Keratinocyte (primary cell): ENCODE measurements around the gene SELENOS. TPM values are rescaled to one million over a fixed set of nuclear protein-coding genes. Genes with fewer than 3 reads are reported as not detected.

Source experiments
- DNase-seq: peaks from one replicate; pipeline ENCODE4 v3.0.0-alpha.2; 2011; ENCODE audit warnings: low read depth, missing footprints, low spot score
- FAIRE-seq: peaks from 2 replicates; lab custom pipeline; 2011; peaks lifted over from hg19 to GRCh38; lab: Jason Lieb, UNC
- H2AFZ ChIP-seq: 2 replicates; pipeline ENCODE4 v1.6.0; 2012; ENCODE audit warnings: low read length, control low read depth, inconsistent platforms; ENCODE audit not compliant: control insufficient read depth
- H3K27ac ChIP-seq: 2 replicates; pipeline ENCODE4 v1.5.1; 2011; ENCODE audit warnings: low read length; ENCODE audit not compliant: control insufficient read depth, insufficient read depth
- H3K27me3 ChIP-seq: 3 replicates; pipeline ENCODE4 v1.6.0; 2011; ENCODE audit warnings: low read length; ENCODE audit not compliant: control insufficient read depth, insufficient read depth; ENCODE audit errors: extremely low read depth
- H3K36me3 ChIP-seq, 2 experiments: 2 replicates in 1 of 2; 3 replicates in 1 of 2; pipeline ENCODE4 v1.5.1; 2011; ENCODE audit warnings: low read length in 2 of 2, mild to moderate bottlenecking in 1 of 2; ENCODE audit not compliant: control insufficient read depth in 2 of 2, insufficient read depth in 2 of 2; ENCODE audit errors: extremely low read depth in 1 of 2
- H3K4me1 ChIP-seq: 3 replicates; pipeline ENCODE4 v1.5.1; 2011; ENCODE audit warnings: low read length; ENCODE audit not compliant: control insufficient read depth, insufficient read depth; ENCODE audit errors: extremely low read depth
- H3K4me2 ChIP-seq: 3 replicates; pipeline ENCODE4 v1.6.0; 2011; ENCODE audit warnings: low read depth, low read length; ENCODE audit not compliant: control insufficient read depth, insufficient read depth; ENCODE audit errors: extremely low read depth
- H3K4me3 ChIP-seq, 3 experiments: fragments of 200-600 bp in 1 of 3; sonication (generic) in 1 of 3; 2 replicates in 2 of 3; 3 replicates in 1 of 3; pipeline ENCODE4 v1.5.1; 2011 to 2016; ENCODE audit warnings: low read length in 3 of 3, mild to moderate bottlenecking in 3 of 3, control low read depth in 2 of 3, inconsistent platforms in 1 of 3, low read depth in 1 of 3, mixed read lengths in 1 of 3, mixed run types in 1 of 3, moderate library complexity in 1 of 3; ENCODE audit not compliant: control insufficient read depth in 2 of 3, insufficient read depth in 2 of 3; ENCODE audit errors: extremely low read depth in 1 of 3
- H3K79me2 ChIP-seq: 2 replicates; pipeline ENCODE4 v1.6.0; 2012; ENCODE audit warnings: low read length; ENCODE audit not compliant: control insufficient read depth, insufficient read depth
- H3K9ac ChIP-seq: 3 replicates; pipeline ENCODE4 v1.6.0; 2011; ENCODE audit warnings: low read length; ENCODE audit not compliant: control insufficient read depth, insufficient read depth; ENCODE audit errors: extremely low read depth
- H3K9me1 ChIP-seq: 3 replicates; pipeline ENCODE4 v1.6.0; 2011; ENCODE audit warnings: low read length; ENCODE audit not compliant: control insufficient read depth, insufficient read depth; ENCODE audit errors: extremely low read depth
- H3K9me3 ChIP-seq: 2 replicates; pipeline ENCODE4 v1.5.1; 2012; ENCODE audit warnings: low read depth, low read length; ENCODE audit not compliant: control insufficient read depth
- H4K20me1 ChIP-seq: 3 replicates; pipeline ENCODE4 v1.6.0; 2011; ENCODE audit warnings: low read length; ENCODE audit not compliant: control insufficient read depth, insufficient read depth; ENCODE audit errors: extremely low read depth
- EZH2 ChIP-seq: IDR thresholded peaks from one replicate; pipeline ENCODE4 v1.6.1; 2012; ENCODE audit warnings: inconsistent platforms, mild to moderate bottlenecking, low read length, moderate library complexity
- dilution Hi-C: fragments of 300-500 bp; cut with MboI; formaldehyde crosslinking; loops from one replicate; pipeline ENCODE4 v1.7.0; 2020; ENCODE audit warnings: low sequenced_read_pairs; ENCODE audit not compliant: extremely low pct_ligation_motif_present
- polyA plus RNA-seq, 5 experiments: library from polyadenylated mRNA; depleted of rRNA in 3 of 5; stranded (reverse) in 3 of 5; stranded (forward) in 1 of 5; unstranded in 1 of 5; fragments of >200 nt; gene quantifications; 1 replicate in 1 of 5; 2 replicates in 3 of 5; 3 replicates in 1 of 5; pipeline versions ENCODE4 v1.2.1 to v1.2.3, GENCODE V29; 2011 to 2012; ENCODE audit warnings: missing spikeins in 2 of 5, low read depth in 1 of 5, low replicate concordance in 1 of 5
- TF ChIP-seq, protein P1 (sequence below), 3 experiments: IDR thresholded peaks in 1 of 3; conservative IDR thresholded peaks in 1 of 3; optimal IDR thresholded peaks in 1 of 3; 2 replicates in 2 of 3; 3 replicates in 1 of 3; pipeline versions ENCODE3 to v1.5.1; 2011; ENCODE audit warnings: low read length in 3 of 3, mild to moderate bottlenecking in 3 of 3, moderate library complexity in 2 of 3, control low read depth in 1 of 3, inconsistent platforms in 1 of 3; ENCODE audit not compliant: insufficient read depth in 2 of 3; ENCODE audit errors: extremely low read depth in 1 of 3

SELENOS gene
- polyA plus RNA-seq, 1 donor (not counting 4 experiments of a cell fraction or from before 2014, with no cell fraction given) = 82.2 TPM

DNA sequence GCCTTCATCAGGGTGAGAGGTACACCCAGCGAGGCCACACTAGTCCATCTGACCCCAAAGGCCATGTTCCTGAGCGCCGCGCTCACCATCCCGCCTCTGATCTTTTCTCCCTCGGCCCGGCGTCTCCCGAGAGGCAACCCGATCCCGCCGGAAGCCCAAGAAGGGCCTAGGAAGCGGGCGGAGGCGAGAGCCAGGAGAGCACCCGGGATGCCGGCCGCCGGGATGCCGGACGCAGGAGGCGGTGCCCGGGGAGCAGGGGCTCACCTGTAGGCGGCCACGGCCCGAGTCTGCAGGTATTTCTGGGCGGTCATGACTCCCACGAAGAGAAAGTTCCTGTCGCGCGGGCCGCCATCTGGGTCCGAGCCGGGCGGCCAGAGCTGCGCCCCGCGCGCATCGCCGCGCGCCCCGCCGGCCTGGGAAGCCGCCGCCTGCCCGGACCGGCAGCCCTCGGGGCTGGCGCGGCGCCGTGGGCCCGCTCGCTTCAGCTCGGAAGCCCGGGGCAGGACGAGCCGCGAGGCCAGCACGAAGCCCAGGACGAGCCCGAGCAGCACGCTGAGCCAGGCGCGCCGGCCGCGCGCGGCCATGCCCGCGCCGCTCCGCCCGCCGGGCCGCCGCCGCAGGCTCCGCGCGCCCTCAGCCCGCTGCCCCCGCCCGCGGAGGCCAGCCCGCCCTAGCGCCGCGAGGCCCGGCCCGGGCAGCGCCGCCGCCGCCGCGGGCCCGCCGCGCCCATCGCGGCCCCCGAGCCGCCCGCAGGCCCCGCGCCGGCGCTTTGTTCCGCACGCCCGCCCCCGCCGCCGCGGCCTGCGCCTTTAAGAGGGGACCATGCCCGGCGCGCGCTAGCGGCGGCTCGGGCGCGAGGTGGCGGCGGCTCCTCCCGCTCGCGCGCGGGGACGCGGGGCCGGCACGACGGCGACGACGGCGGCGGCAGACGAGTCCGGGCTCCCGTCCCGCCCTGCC is 26.1 kb downstream of the SELENOS start:
- dilution Hi-C loops = no loop called here
- Histone ChIP-seq H3K36me3 (peaks cover 0 to 7% of the 10 kb centered on the region in 2 experiments), H3K9me1 (no peaks in the 10 kb centered on the region), H3K4me1 (peaks cover 28% of the 10 kb centered on the region), H2AFZ (no peak overlapping the region), H3K4me2 (peak overlapping the region; percentile 98), H3K4me3 (peak overlapping the region; percentile 75 to 87 (median 79)), H3K27ac (peak overlapping the region; percentile 67), H3K27me3 (no peaks in the 10 kb centered on the region), H3K9ac (peak overlapping the region; percentile 82), H3K9me3 (no peaks in the 10 kb centered on the region), H4K20me1 (peaks cover 9% of the 10 kb centered on the region), H3K79me2 (peaks cover 52% of the 10 kb centered on the region)
- DNase-seq (no peak), FAIRE-seq (no peak)
- TF ChIP-seq, protein P1, sequence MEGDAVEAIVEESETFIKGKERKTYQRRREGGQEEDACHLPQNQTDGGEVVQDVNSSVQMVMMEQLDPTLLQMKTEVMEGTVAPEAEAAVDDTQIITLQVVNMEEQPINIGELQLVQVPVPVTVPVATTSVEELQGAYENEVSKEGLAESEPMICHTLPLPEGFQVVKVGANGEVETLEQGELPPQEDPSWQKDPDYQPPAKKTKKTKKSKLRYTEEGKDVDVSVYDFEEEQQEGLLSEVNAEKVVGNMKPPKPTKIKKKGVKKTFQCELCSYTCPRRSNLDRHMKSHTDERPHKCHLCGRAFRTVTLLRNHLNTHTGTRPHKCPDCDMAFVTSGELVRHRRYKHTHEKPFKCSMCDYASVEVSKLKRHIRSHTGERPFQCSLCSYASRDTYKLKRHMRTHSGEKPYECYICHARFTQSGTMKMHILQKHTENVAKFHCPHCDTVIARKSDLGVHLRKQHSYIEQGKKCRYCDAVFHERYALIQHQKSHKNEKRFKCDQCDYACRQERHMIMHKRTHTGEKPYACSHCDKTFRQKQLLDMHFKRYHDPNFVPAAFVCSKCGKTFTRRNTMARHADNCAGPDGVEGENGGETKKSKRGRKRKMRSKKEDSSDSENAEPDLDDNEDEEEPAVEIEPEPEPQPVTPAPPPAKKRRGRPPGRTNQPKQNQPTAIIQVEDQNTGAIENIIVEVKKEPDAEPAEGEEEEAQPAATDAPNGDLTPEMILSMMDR (optimal IDR thresholded peaks at IDR 0.05 in 1 of 3, IDR thresholded peaks at IDR 0.05 in 1 of 3, conservative IDR thresholded peaks at IDR 0.05 in 1 of 3; ENCODE audit: extremely low read depth in 1 of 3, insufficient read depth in 2 of 3, low read length in 3 of 3) = peak in 1 of 3 experiments; percentile 19
- TF ChIP-seq EZH2 = no peak

DNA sequence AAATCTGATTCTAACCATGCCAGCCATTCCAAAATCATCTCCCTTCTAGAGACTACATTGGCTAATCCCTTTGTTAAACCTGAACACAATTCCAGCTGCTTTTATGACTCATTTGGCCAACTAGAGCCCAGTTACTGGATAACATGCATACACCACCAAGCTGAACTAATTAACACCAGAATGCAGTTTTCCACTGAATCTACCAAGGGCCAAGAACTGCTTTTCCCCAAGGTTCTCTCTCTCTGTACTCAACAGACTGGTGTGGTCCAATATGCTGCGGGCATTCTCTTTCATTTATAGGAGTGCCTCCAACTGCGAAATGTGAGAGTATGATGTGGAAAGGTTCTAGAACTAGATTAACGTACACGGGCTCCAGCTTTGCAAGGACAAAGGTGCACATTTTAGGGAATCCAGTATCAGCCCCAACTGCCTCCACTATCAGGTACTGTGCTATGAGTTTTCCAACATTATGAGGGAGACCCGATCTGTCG is 26.9 kb downstream of the SELENOS start:
- peak; percentile 75 for FAIRE-seq
- peaks cover 0 to 7% of the 10 kb centered on the region in 2 experiments for H3K36me3 ChIP-seq
- dilution Hi-C loops = no loop called here
- peak overlapping the region; percentile 98 for H3K4me2 ChIP-seq
- no peaks in the 10 kb centered on the region for H3K9me3 ChIP-seq
- H3K9ac ChIP-seq = peak overlapping the region; percentile 82
- H3K4me1 ChIP-seq = peaks cover 30% of the 10 kb centered on the region
- TF ChIP-seq, protein P1 (optimal IDR thresholded peaks at IDR 0.05 in 1 of 3, IDR thresholded peaks at IDR 0.05 in 1 of 3, conservative IDR thresholded peaks at IDR 0.05 in 1 of 3; ENCODE audit: extremely low read depth in 1 of 3, insufficient read depth in 2 of 3, low read length in 3 of 3) = peak in 1 of 3 experiments; percentile 12
- no peak for TF ChIP-seq EZH2
- H3K79me2 ChIP-seq = peaks cover 59% of the 10 kb centered on the region
- H3K27me3 ChIP-seq = no peaks in the 10 kb centered on the region
- peaks cover under 1% of the 10 kb centered on the region for H3K9me1 ChIP-seq
- H3K27ac ChIP-seq = peak overlapping the region; percentile 67
- DNase-seq = no peak
- peak overlapping the region; percentile 67 to 87 (median 75) for H3K4me3 ChIP-seq
- H4K20me1 ChIP-seq = peaks cover 9% of the 10 kb centered on the region
- H2AFZ ChIP-seq = no peak overlapping the region
